Stimulated activated CD4-positive, alpha-beta T cell treated with anti-CD3 and anti-CD28 coated beads, Interleukin-4, amount 100 ng/mL, for 4 hours (primary cell): ENCODE data around the gene ARHGAP24.

Experiments
- DNase-seq, 2 experiments: peaks; one replicate each; pipeline ENCODE4 v3.0.0-alpha.2; 2020

Gene ARHGAP24

DNA sequence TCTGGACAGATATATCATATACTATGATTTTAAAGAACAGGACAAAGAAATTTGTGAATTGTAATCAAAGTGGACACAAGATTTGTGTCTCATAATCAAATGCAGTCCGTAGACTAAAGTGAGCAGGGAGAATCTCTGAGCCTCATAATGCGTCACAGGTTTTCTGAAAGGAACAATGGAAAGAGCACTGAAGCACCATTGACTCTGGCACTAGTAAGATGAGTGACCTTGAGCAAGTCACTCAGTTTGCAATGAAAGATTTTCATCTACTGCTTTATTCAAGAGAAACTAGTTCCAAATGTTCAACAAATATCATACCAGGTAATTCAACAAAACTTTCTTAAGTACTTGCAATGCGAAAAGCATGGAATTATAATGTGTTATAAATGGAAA, 569.6 kb downstream of the ARHGAP24 start:
- DNase-seq: no peak

DNA sequence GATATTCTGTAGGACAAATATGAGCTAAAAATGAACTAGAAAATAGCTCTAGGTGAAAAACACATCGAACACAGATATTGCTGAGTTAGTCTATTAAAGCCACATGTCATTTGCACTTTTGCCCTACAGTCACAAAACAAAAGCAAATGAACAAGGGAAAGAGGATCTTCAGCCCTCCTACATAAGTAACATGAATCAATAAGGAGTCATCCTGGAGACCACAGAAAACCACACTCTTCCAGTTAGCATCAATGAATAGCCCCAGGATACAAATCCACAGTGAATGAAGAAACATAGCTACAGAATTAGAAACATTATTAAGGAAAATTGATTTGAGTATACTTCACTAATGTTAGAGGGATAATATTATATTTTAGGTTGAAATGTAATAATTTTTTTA, 573.5 kb downstream of the ARHGAP24 start:
- no peak for DNase-seq

DNA sequence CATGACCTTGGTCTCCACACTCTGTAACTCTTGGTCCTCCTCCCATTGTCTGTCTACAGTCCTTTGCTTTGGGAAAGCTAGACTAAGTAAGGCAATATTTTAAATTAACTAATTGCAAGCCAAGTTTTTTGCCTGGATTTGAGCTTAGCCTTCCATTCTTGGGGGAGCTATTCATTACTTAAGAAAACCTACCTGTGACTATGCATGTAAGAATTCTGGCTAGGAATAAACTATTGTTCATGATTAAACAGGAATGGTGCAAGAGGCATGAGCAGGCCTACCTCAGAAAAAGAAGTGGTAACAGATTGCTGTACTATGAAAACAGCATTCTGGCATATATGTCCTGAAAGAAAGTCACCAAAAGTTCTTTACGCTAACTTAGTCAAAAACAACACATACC, 575.5 kb downstream of the ARHGAP24 start:
- no peak for DNase-seq
